Stomach (tissue), 9 donors: ENCODE measurements around the gene C1orf159. TPM values are rescaled to one million over a fixed set of nuclear protein-coding genes. Genes with fewer than 3 reads are reported as not detected.
A peak's percentile ranks its signal among the peaks of the same experiment; 100 is the strongest.

ENCODE experiments used
- DNase-seq, 2 donors: peaks; one replicate each; pipeline versions ENCODE4 v3.0.0 to v3.0.0-alpha.2; 2013 to 2019
- H3K27ac ChIP-seq, 5 donors: fragments of 200-600 bp in 4 of 5; sonication (generic) in 4 of 5; one replicate each; pipeline ENCODE4 v1.5.1; 2013 to 2019; ENCODE audit warnings: mild to moderate bottlenecking in 1 of 5, moderate library complexity in 1 of 5
- H3K27me3 ChIP-seq, 3 donors: fragments of 200-600 bp; sonication (generic); one replicate each; pipeline ENCODE4 v1.5.1; 2017 to 2019; ENCODE audit warnings: mixed run types in 1 of 3
- H3K36me3 ChIP-seq, 4 donors: fragments of 200-600 bp; sonication (generic); 1 replicate in 3 of 4; 2 replicates in 1 of 4; pipeline ENCODE4 v1.5.1; 2016 to 2019
- H3K4me1 ChIP-seq, 4 donors: fragments of 200-600 bp; sonication (generic); one replicate each; pipeline ENCODE4 v1.5.1; 2016 to 2019
- H3K4me3 ChIP-seq, 4 donors: fragments of 200-600 bp; sonication (generic) in 3 of 4; one replicate each; pipeline ENCODE4 v1.5.1; 2016 to 2019; ENCODE audit warnings: mild to moderate bottlenecking in 1 of 4
- H3K9me3 ChIP-seq, 4 donors: fragments of 200-600 bp; sonication (generic); one replicate each; pipeline ENCODE4 v1.5.1; 2016 to 2019
- EP300 ChIP-seq: sonication (generic); formaldehyde crosslinking; IDR thresholded peaks from one replicate; pipeline ENCODE4 v1.6.1; 2017; ENCODE audit warnings: antibody characterized with exemption
- POLR2A ChIP-seq, 4 donors: fragments of 450-650 bp; IDR thresholded peaks; one replicate each; pipeline ENCODE4 v1.6.1; 2016; ENCODE audit warnings: antibody characterized with exemption in 4 of 4, control low read depth in 2 of 4, mild to moderate bottlenecking in 1 of 4, moderate library complexity in 1 of 4
- POLR2AphosphoS5 ChIP-seq, 3 donors: sonication (generic); formaldehyde crosslinking; IDR thresholded peaks; one replicate each; pipeline ENCODE4 v1.6.1; 2016; ENCODE audit warnings: antibody characterized with exemption in 3 of 3
- whole genome bisulfite sequencing, 5 donors: extraction: QIAGEN DNeasy Blood & Tissue Kit in 3 of 5; methylation state at CpG; one replicate each; pipeline versions ENCODE4 v1.1.5 to v1.1.7; 2013 to 2018; 5-methylcytosine and 5-hydroxymethylcytosine counted together
- intact Hi-C: fragments of 100-400 bp; cut with DNase I; formaldehyde crosslinking; loops from one replicate; pipeline ENCODE4 v1.15.1; 2023; ENCODE audit warnings: low total_unique reads
- polyA plus RNA-seq, 3 donors: library from polyadenylated mRNA; stranded (reverse); fragments of 200-250 nt; gene quantifications; one replicate each; pipeline ENCODE4 v1.2.3, GENCODE V29; 2013
- total RNA-seq, 5 donors: library from RNA; depleted of rRNA; stranded (reverse); fragments of >200 nt; gene quantifications; one replicate each; pipeline versions ENCODE4 v1.1.0 to v1.2.3, GENCODE V29; 2014 to 2016
- TF ChIP-seq, protein P1 (sequence below), 7 experiments: fragments of 450-650 bp in 4 of 7; fragments of 200-600 bp in 3 of 7; sonication (generic) in 3 of 7; IDR thresholded peaks; one replicate each; pipeline ENCODE4 v1.5.1; 2016 to 2019; ENCODE audit warnings: antibody characterized with exemption in 7 of 7, control low read depth in 2 of 7, mild to moderate bottlenecking in 1 of 7
- donor health status: healthy with polysubstance abuse.
- donor health status: Bipolar disorder and iron deficiency.
- donor health status: healthy.

Gene C1orf159
- total and polyA plus RNA-seq, 8 donors = 10.2 to 67.0 (median 18.5) TPM

DNA sequence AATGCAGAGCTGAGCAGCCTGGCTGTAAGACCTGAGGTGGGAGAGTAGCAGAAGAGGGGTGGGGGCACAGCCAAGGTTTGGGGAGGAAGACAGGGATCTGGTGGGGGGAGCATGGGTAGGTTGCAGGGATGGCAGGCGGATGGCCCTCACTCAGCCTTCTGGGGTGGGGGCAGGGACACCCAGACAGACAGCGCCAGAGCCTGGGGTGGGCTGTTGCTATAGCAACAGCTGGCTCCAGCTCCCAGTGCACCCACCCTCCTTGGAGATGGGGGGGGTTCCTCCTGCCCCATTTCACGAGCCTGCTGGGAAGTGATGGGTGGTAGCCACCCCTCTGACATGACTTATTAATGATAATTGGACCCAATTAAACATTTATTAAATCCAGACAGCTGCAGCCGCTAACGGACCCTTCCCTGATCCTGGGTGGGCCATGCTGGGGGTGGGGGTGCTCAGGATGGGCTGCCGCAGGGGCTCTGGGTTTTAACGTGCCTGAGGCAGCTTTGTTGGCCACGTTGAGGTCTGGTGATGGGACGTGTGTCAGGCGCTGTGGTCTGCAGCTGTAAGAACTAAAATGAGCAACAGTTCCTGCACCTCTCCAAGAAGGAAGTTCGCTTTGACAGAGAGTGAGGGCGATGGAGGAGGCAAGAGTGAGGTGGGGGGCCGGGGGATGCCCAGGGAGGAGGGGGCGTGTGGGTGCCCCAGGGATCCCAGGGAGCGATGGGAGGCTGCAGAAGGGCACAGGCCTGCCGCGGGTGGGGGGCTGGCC lies 76.6 kb downstream of the C1orf159 start:
- no peak overlapping the region for H3K27ac ChIP-seq
- DNase-seq = no peak
- peaks cover 0 to 63% (median 12%) of the 10 kb centered on the region in 3 donors for H3K27me3 ChIP-seq
- peaks cover 0 to 46% (median 19%) of the 10 kb centered on the region in 4 donors for H3K36me3 ChIP-seq
- H3K9me3 ChIP-seq = no peaks in the 10 kb centered on the region
- H3K4me3 ChIP-seq = peak overlapping the region in 1 of 4 donors; percentile 47
- H3K4me1 ChIP-seq = peaks cover 18 to 24% (median 22%) of the 10 kb centered on the region in 4 donors
- WGBS, 5 donors = 46 to 64% (median 52%) methylated on average over 15 to 17 of the region's 17 CpGs
- intact Hi-C loops = no loop called here
- TF ChIP-seq, protein P1, sequence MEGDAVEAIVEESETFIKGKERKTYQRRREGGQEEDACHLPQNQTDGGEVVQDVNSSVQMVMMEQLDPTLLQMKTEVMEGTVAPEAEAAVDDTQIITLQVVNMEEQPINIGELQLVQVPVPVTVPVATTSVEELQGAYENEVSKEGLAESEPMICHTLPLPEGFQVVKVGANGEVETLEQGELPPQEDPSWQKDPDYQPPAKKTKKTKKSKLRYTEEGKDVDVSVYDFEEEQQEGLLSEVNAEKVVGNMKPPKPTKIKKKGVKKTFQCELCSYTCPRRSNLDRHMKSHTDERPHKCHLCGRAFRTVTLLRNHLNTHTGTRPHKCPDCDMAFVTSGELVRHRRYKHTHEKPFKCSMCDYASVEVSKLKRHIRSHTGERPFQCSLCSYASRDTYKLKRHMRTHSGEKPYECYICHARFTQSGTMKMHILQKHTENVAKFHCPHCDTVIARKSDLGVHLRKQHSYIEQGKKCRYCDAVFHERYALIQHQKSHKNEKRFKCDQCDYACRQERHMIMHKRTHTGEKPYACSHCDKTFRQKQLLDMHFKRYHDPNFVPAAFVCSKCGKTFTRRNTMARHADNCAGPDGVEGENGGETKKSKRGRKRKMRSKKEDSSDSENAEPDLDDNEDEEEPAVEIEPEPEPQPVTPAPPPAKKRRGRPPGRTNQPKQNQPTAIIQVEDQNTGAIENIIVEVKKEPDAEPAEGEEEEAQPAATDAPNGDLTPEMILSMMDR (IDR thresholded peaks at IDR 0.05) = no peak
- no peak for TF ChIP-seq EP300
- TF ChIP-seq POLR2AphosphoS5 (IDR thresholded peaks at IDR 0.05) = no peak
- TF ChIP-seq POLR2A (IDR thresholded peaks at IDR 0.05) = no peak

DNA sequence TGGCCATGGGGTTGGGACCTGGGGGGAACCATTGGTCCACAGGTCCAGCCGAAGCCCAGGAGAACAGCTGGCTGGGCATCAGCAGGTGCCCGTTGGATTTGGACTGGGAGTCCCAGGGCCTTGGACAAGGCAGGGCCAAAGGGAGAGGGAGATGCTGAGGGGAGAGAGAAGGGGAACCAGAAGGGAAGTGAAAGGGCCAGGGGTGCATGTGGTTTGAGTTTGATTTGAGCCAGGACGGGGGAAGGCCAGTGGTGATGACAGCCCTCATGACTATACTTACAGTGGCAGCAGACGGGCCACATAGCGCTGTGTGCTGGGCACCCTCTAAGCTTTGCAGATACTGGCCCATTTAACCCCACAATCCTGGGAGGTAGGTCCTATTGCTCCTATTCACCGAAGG lies 77.2 kb downstream of the C1orf159 start:
- 82 to 91% (median 86%) methylated on average over 5 to 6 of the region's 6 CpGs for whole genome bisulfite sequencing, 5 donors
- no peaks in the 10 kb centered on the region for H3K9me3 ChIP-seq
- H3K27ac ChIP-seq = no peak overlapping the region
- H3K4me1 ChIP-seq = peaks cover 24 to 31% (median 28%) of the 10 kb centered on the region in 4 donors
- peaks cover 0 to 39% (median 13%) of the 10 kb centered on the region in 4 donors for H3K36me3 ChIP-seq
- no peak overlapping the region for H3K4me3 ChIP-seq
- intact Hi-C loops = no loop called here
- H3K27me3 ChIP-seq = peaks cover 0 to 69% (median 19%) of the 10 kb centered on the region in 3 donors
- DNase-seq = no peak
- TF ChIP-seq, protein P1 (IDR thresholded peaks at IDR 0.05) = no peak
- TF ChIP-seq POLR2A (IDR thresholded peaks at IDR 0.05) (no peak), POLR2AphosphoS5 (IDR thresholded peaks at IDR 0.05) (no peak), EP300 (no peak)

DNA sequence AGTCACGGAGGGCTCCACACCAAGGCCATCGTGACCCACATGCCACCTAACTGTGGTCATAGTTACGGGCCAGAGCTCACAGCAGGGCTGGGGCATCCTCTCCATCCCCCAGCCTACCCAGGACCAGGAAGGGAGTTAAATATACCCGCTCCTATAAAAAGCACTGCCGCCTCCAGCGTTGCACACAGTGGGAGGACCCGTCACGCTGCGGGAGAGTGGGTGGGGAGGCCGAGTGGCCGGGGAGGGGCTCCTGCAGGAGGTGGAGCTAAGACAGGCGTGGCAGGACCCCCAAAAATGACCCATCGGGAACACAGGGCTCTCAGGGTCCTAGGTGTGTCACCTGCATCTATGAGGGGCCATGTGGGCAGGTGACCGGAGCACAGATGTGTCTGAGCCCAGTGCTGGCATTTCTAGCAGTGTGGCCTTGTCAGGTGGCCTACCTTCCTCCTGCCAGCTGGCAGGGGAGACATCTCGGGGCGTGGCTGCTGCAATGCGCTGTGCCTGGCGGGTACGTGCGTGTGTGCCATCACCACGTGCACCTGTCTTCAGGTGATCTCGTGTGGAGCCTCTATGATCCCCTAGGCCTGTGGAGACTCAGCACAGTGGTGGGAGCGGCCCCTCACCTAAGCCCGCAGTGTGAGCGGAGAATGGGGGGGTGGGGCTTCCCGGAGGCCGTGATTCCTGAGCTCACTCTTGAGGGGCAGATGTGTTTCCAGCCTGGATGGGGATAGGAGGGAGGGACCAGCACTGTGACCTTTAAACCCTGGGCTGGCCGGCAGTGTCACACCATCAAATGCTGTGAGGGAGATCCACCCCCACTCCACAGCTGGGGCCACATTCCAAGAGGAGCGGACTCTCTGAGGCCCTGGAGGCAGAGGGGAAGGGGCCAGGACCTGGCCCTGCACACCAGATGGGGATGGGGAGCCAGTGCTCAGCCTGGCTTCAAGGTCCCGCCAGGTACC lies 78.2 kb downstream of the C1orf159 start:
- DNase-seq = peak in 1 of 2 donors; percentile 56
- H3K4me3 ChIP-seq = no peak overlapping the region
- WGBS, 5 donors = 68 to 75% (median 73%) methylated on average over 25 to 30 of the region's 30 CpGs
- H3K36me3 ChIP-seq = peaks cover 0 to 29% (median 4%) of the 10 kb centered on the region in 4 donors
- H3K27me3 ChIP-seq = peaks cover 0 to 80% (median 29%) of the 10 kb centered on the region in 3 donors
- TF ChIP-seq, protein P1 (IDR thresholded peaks at IDR 0.05) = no peak
- TF ChIP-seq POLR2AphosphoS5 (IDR thresholded peaks at IDR 0.05) = no peak
- no peak for TF ChIP-seq POLR2A (IDR thresholded peaks at IDR 0.05)
- no peak for TF ChIP-seq EP300
- intact Hi-C loops = no loop called here
- H3K9me3 ChIP-seq = no peaks in the 10 kb centered on the region
- H3K27ac ChIP-seq = no peak overlapping the region
- peaks cover 33 to 41% (median 38%) of the 10 kb centered on the region in 4 donors for H3K4me1 ChIP-seq

DNA sequence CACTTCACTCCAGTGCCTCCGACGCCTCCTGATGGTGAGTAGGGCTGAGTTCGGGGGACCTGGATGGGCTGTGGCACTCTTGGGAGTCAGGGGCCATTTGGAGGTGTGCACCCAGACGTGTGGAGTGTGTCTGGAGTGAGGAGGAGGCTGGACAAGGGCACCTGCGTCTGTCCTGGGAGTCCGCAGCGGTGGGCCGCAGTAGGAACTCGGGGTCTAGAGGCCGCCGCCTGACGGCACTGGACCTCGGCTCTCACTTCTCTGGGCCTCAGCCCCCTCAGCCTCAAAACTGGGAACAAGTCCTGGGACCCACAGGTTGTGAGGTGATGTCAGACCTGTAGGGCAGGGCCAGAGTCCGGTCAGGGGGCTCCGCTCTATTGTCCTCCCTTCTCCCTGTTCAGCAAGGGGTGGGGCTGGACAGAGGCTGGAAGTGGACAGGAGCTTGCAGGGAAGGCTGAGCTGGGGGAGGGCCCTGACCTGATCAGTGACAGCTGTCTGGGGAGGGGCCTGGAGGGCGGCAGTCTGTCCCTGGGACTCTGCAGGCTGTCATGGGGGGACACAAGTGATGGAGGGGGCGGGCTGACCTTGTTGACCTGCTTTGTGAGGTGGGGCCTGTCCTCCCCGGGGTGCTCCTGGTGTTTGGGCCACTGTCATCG lies 80.5 kb downstream of the C1orf159 start:
- Histone ChIP-seq H3K36me3 (peaks cover 0 to 23% (median 2%) of the 10 kb centered on the region in 4 donors), H3K9me3 (no peaks in the 10 kb centered on the region), H3K4me3 (no peak overlapping the region), H3K4me1 (peaks cover 35 to 47% (median 46%) of the 10 kb centered on the region in 4 donors), H3K27ac (no peak overlapping the region), H3K27me3 (peaks cover 0 to 91% (median 32%) of the 10 kb centered on the region in 3 donors)
- DNase-seq = no peak
- intact Hi-C loops = no loop called here
- TF ChIP-seq POLR2AphosphoS5 (IDR thresholded peaks at IDR 0.05) (no peak), POLR2A (IDR thresholded peaks at IDR 0.05) (no peak), EP300 (no peak)
- TF ChIP-seq, protein P1 (IDR thresholded peaks at IDR 0.05) = no peak
- WGBS, 5 donors = 87 to 95% (median 93%) methylated on average over 13 to 19 of the region's 19 CpGs
